Prostate gland (tissue), 2 donors: ENCODE measurements around the gene NAB1.

ENCODE experiments used
- POLR2A ChIP-seq: fragments of 450-650 bp; IDR thresholded peaks from one replicate; pipeline ENCODE4 v1.6.1; 2016; ENCODE audit warnings: antibody characterized with exemption, mild to moderate bottlenecking
- TF ChIP-seq, protein P1 (sequence below), 4 experiments: fragments of 200-600 bp in 2 of 4; fragments of 450-650 bp in 2 of 4; sonication (generic) in 2 of 4; IDR thresholded peaks; 1 replicate in 3 of 4; 2 replicates in 1 of 4; pipeline ENCODE4 v1.5.1; 2016 to 2019; ENCODE audit warnings: antibody characterized with exemption in 4 of 4, mild to moderate bottlenecking in 2 of 4, moderate library complexity in 2 of 4

GRCh38 chr2:190637903-190638618 is 10.8 kb upstream of the NAB1 start:
- TF ChIP-seq POLR2A = no peak
- TF ChIP-seq, protein P1, sequence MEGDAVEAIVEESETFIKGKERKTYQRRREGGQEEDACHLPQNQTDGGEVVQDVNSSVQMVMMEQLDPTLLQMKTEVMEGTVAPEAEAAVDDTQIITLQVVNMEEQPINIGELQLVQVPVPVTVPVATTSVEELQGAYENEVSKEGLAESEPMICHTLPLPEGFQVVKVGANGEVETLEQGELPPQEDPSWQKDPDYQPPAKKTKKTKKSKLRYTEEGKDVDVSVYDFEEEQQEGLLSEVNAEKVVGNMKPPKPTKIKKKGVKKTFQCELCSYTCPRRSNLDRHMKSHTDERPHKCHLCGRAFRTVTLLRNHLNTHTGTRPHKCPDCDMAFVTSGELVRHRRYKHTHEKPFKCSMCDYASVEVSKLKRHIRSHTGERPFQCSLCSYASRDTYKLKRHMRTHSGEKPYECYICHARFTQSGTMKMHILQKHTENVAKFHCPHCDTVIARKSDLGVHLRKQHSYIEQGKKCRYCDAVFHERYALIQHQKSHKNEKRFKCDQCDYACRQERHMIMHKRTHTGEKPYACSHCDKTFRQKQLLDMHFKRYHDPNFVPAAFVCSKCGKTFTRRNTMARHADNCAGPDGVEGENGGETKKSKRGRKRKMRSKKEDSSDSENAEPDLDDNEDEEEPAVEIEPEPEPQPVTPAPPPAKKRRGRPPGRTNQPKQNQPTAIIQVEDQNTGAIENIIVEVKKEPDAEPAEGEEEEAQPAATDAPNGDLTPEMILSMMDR (IDR thresholded peaks at IDR 0.05) = no peak
